ENCODE measurements around the gene STOX1. TPM values are rescaled to one million over a fixed set of nuclear protein-coding genes. Genes with fewer than 3 reads are reported as not detected.
"Not testable (repeated sequence)": the region's sequence is repeated elsewhere in the genome, so short reads cannot be mapped to it uniquely, and the experiment has no call there.

Gene STOX1
- polyA plus RNA-seq, 1 donor from 2014 or later = 1.2 TPM

DNA sequence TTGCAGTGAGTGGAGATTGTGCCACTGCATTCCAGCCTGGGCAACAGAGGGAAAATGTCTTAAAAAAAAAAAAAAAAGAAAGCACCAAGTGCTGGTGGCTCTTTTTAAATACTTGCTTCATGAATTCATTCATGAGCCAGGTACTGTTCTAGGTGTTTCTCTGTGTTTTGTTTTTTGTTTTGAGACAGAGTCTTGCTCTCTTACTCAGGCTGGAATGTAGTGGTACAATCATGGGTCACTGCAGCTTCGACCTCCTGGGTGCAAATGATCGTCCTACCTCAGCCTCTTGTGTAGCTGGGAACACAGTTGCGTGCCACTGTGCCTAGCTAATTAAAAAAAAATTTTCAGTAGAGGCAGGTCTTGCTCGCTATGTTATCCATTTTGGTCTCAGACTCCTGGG, 5.3 kb downstream of the STOX1 start:
- no peak overlapping the region for H2AFZ ChIP-seq (ENCODE audit: low read depth, low read length)
- no peak overlapping the region for H3K27ac ChIP-seq (ENCODE audit: low read length)
- no peaks in the 10 kb centered on the region for H3K9me3 ChIP-seq (ENCODE audit: low read length)
- no peak overlapping the region for H3K4me2 ChIP-seq (ENCODE audit: low read length)
- no peaks in the 10 kb centered on the region for H3K9me2 ChIP-seq (ENCODE audit: insufficient read depth, low read length)
- no peaks in the 10 kb centered on the region for H4K20me1 ChIP-seq (ENCODE audit: insufficient read depth)
- H3K79me2 ChIP-seq (replicated peaks; ENCODE audit: insufficient read depth, low read length) = no peaks in the 10 kb centered on the region
- H3K27me3 ChIP-seq (ENCODE audit: insufficient read depth, low read depth, low read length) = no peaks in the 10 kb centered on the region
- H3K9ac ChIP-seq (ENCODE audit: low read length) = no peak overlapping the region
- no peaks in the 10 kb centered on the region for H3K36me3 ChIP-seq (ENCODE audit: insufficient read depth, low read length)
- no peaks in the 10 kb centered on the region for H3F3A ChIP-seq (ENCODE audit: insufficient read depth, low read length, poor library complexity, severe bottlenecking)
- no peak for TF ChIP-seq SMC3 (conservative IDR thresholded peaks at IDR 0.05; ENCODE audit: poor library complexity)
- no peak for TF ChIP-seq RAD21 (conservative IDR thresholded peaks at IDR 0.05)
- no peak for TF ChIP-seq TAF1 (IDR thresholded peaks at IDR 0.05; ENCODE audit: low read depth)
- TF ChIP-seq CTCF (IDR thresholded peaks at IDR 0.05; ENCODE audit: poor library complexity, severe bottlenecking) = no peak
- no peak for TF ChIP-seq MXI1 (conservative IDR thresholded peaks at IDR 0.05; ENCODE audit: poor library complexity, severe bottlenecking)
- TF ChIP-seq POLR2AphosphoS5 (IDR thresholded peaks at IDR 0.05) = no peak
- TF ChIP-seq EZH2 (IDR thresholded peaks at IDR 0.05; ENCODE audit: borderline replicate concordance, insufficient read depth, low read length, poor library complexity, severe bottlenecking) = no peak
- TF ChIP-seq, protein P1, sequence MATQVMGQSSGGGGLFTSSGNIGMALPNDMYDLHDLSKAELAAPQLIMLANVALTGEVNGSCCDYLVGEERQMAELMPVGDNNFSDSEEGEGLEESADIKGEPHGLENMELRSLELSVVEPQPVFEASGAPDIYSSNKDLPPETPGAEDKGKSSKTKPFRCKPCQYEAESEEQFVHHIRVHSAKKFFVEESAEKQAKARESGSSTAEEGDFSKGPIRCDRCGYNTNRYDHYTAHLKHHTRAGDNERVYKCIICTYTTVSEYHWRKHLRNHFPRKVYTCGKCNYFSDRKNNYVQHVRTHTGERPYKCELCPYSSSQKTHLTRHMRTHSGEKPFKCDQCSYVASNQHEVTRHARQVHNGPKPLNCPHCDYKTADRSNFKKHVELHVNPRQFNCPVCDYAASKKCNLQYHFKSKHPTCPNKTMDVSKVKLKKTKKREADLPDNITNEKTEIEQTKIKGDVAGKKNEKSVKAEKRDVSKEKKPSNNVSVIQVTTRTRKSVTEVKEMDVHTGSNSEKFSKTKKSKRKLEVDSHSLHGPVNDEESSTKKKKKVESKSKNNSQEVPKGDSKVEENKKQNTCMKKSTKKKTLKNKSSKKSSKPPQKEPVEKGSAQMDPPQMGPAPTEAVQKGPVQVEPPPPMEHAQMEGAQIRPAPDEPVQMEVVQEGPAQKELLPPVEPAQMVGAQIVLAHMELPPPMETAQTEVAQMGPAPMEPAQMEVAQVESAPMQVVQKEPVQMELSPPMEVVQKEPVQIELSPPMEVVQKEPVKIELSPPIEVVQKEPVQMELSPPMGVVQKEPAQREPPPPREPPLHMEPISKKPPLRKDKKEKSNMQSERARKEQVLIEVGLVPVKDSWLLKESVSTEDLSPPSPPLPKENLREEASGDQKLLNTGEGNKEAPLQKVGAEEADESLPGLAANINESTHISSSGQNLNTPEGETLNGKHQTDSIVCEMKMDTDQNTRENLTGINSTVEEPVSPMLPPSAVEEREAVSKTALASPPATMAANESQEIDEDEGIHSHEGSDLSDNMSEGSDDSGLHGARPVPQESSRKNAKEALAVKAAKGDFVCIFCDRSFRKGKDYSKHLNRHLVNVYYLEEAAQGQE (IDR thresholded peaks at IDR 0.05; ENCODE audit: borderline replicate concordance) = no peak
- TF ChIP-seq EP300 (conservative IDR thresholded peaks at IDR 0.05; ENCODE audit: poor library complexity, severe bottlenecking) = no peak
- H3K4me3 ChIP-seq (ENCODE audit: low read length) = no peak overlapping the region

- Histone ChIP-seq H3K4me2 (ENCODE audit: low read length) (no peak overlapping the region), H3K9me3 (ENCODE audit: low read length) (no peaks in the 10 kb centered on the region), H3K9me2 (ENCODE audit: insufficient read depth, low read length) (no peaks in the 10 kb centered on the region), H3K27ac (ENCODE audit: low read length) (no peak overlapping the region), H2AFZ (ENCODE audit: low read depth, low read length) (no peak overlapping the region), H3K9ac (ENCODE audit: low read length) (no peak overlapping the region), H3K4me3 (ENCODE audit: low read length) (no peak overlapping the region), H3K36me3 (ENCODE audit: insufficient read depth, low read length) (no peaks in the 10 kb centered on the region), H3K79me2 (replicated peaks; ENCODE audit: insufficient read depth, low read length) (no peaks in the 10 kb centered on the region), H3K27me3 (ENCODE audit: insufficient read depth, low read depth, low read length) (no peaks in the 10 kb centered on the region), H3F3A (ENCODE audit: insufficient read depth, low read length, poor library complexity, severe bottlenecking) (no peaks in the 10 kb centered on the region), H4K20me1 (ENCODE audit: insufficient read depth) (no peaks in the 10 kb centered on the region)
- TF ChIP-seq EZH2 (IDR thresholded peaks at IDR 0.05; ENCODE audit: borderline replicate concordance, insufficient read depth, low read length, poor library complexity, severe bottlenecking) (no peak), TAF1 (IDR thresholded peaks at IDR 0.05; ENCODE audit: low read depth) (no peak), EP300 (conservative IDR thresholded peaks at IDR 0.05; ENCODE audit: poor library complexity, severe bottlenecking) (no peak), SMC3 (conservative IDR thresholded peaks at IDR 0.05; ENCODE audit: poor library complexity) (no peak), RAD21 (conservative IDR thresholded peaks at IDR 0.05) (no peak), CTCF (IDR thresholded peaks at IDR 0.05; ENCODE audit: poor library complexity, severe bottlenecking) (no peak), MXI1 (conservative IDR thresholded peaks at IDR 0.05; ENCODE audit: poor library complexity, severe bottlenecking) (no peak), POLR2AphosphoS5 (IDR thresholded peaks at IDR 0.05) (no peak)
- TF ChIP-seq, protein P1 (IDR thresholded peaks at IDR 0.05; ENCODE audit: borderline replicate concordance) = no peak
Measured at GRCh38 chr10:68837626-68838322, 10.4 kb downstream of the STOX1 start.

GRCh38 chr10:68840650-68841049, 13.3 kb downstream of the STOX1 start:
- H2AFZ ChIP-seq (ENCODE audit: low read depth, low read length); H3F3A ChIP-seq (ENCODE audit: insufficient read depth, low read length, poor library complexity, severe bottlenecking); H3K4me3 ChIP-seq (ENCODE audit: low read length); H3K27ac ChIP-seq (ENCODE audit: low read length); H3K27me3 ChIP-seq (ENCODE audit: insufficient read depth, low read depth, low read length); H3K79me2 ChIP-seq (replicated peaks; ENCODE audit: insufficient read depth, low read length); H3K9me3 ChIP-seq (ENCODE audit: low read length); H4K20me1 ChIP-seq (ENCODE audit: insufficient read depth); H3K4me2 ChIP-seq (ENCODE audit: low read length); H3K9me2 ChIP-seq (ENCODE audit: insufficient read depth, low read length); H3K9ac ChIP-seq (ENCODE audit: low read length); H3K36me3 ChIP-seq (ENCODE audit: insufficient read depth, low read length): not testable (repeated sequence)

All from neural cell (in vitro differentiated cells).